ENCODE measurements around the gene EIF4G2.

- TF ChIP-seq SUZ12 (IDR thresholded peaks at IDR 0.05; ENCODE audit: extremely low read depth, insufficient read depth, insufficient read length) (no peak), YY1 (IDR thresholded peaks at IDR 0.05; ENCODE audit: insufficient read depth, insufficient read length) (no peak), ZNF274 (IDR thresholded peaks at IDR 0.05; ENCODE audit: low read depth, low read length) (no peak)
Observed at GRCh38 chr11:10818594-10818993, 9.9 kb upstream of the EIF4G2 start.
